Gastroesophageal sphincter (tissue), 3 donors: Measurements from ENCODE around the gene RAD51B.

Experiments
- EP300 ChIP-seq: sonication (generic); formaldehyde crosslinking; IDR thresholded peaks from one replicate; pipeline ENCODE4 v1.6.1; 2017; ENCODE audit warnings: antibody characterized with exemption, mild to moderate bottlenecking
- POLR2A ChIP-seq, 2 donors: fragments of 450-650 bp; IDR thresholded peaks; one replicate each; pipeline ENCODE4 v1.6.1; 2017; ENCODE audit warnings: antibody characterized with exemption in 2 of 2, mild to moderate bottlenecking in 2 of 2, moderate library complexity in 1 of 2
- TF ChIP-seq, protein P1 (sequence below), 4 experiments: fragments of 200-600 bp in 2 of 4; fragments of 450-650 bp in 2 of 4; sonication (generic) in 1 of 4; IDR thresholded peaks; one replicate each; pipeline ENCODE4 v1.5.1; 2017 to 2019; ENCODE audit warnings: antibody characterized with exemption in 4 of 4, mild to moderate bottlenecking in 2 of 4, moderate library complexity in 2 of 4

DNA sequence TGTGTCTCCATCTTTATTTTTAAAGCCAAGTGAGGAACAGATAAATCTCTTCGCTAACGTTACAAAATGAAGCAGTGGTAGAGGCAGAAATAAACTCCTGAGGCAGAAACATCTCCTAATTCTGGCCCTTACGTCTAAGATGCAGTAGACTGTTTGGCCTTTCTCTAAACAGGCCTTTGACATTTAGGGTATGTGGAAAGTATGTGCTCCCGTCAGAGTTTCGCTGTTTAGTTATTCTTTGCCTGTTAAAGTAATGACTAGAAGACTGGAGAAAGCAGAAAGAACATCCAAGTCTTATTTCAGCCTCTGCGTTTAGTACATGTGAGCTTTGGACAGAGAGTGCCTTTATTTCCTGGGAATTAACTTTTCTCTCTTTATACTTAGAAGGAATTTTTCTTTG lies 216.6 kb downstream of the RAD51B start:
- TF ChIP-seq, protein P1, sequence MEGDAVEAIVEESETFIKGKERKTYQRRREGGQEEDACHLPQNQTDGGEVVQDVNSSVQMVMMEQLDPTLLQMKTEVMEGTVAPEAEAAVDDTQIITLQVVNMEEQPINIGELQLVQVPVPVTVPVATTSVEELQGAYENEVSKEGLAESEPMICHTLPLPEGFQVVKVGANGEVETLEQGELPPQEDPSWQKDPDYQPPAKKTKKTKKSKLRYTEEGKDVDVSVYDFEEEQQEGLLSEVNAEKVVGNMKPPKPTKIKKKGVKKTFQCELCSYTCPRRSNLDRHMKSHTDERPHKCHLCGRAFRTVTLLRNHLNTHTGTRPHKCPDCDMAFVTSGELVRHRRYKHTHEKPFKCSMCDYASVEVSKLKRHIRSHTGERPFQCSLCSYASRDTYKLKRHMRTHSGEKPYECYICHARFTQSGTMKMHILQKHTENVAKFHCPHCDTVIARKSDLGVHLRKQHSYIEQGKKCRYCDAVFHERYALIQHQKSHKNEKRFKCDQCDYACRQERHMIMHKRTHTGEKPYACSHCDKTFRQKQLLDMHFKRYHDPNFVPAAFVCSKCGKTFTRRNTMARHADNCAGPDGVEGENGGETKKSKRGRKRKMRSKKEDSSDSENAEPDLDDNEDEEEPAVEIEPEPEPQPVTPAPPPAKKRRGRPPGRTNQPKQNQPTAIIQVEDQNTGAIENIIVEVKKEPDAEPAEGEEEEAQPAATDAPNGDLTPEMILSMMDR (IDR thresholded peaks at IDR 0.05), result no peak
- no peak for TF ChIP-seq POLR2A (IDR thresholded peaks at IDR 0.05)
- peak; percentile 77 for TF ChIP-seq EP300
